Effector memory CD8-positive, alpha-beta T cell (primary cell): ENCODE measurements around the gene DHX30.
A peak's percentile ranks its signal among the peaks of the same experiment; 100 is the strongest.
"Not testable (repeated sequence)": the region's sequence is repeated elsewhere in the genome, so short reads cannot be mapped to it uniquely, and the experiment has no call there.

Experiments
- ATAC-seq: fragments of 150-1000 bp; cut with Tn5 transposase; replicated peaks from 2 replicates; pipeline ENCODE4 v1.10.0; 2021; ENCODE audit warnings: mild to moderate bottlenecking, moderate library complexity
- DNase-seq, 3 experiments: peaks; one replicate each; pipeline ENCODE4 v3.0.0; 2021
- H3K27ac Mint-ChIP-seq, 2 donors: one replicate each; pipeline ENCODE4 v1.8.0; 2022; ENCODE audit warnings: mild to moderate bottlenecking in 2 of 2, mixed read lengths in 2 of 2, moderate library complexity in 2 of 2
- H3K27me3 Mint-ChIP-seq, 2 donors: one replicate each; pipeline ENCODE4 v1.8.0; 2022; ENCODE audit warnings: mixed read lengths in 2 of 2
- H3K36me3 Mint-ChIP-seq: one replicate; pipeline ENCODE4 v1.8.0; 2022; ENCODE audit warnings: mild to moderate bottlenecking, moderate library complexity, mixed read lengths; ENCODE audit not compliant: insufficient read depth
- H3K4me1 Mint-ChIP-seq, 2 donors: one replicate each; pipeline ENCODE4 v1.8.0; 2022; ENCODE audit warnings: low read depth in 2 of 2, mixed read lengths in 2 of 2
- H3K4me3 Mint-ChIP-seq, 2 donors: one replicate each; pipeline ENCODE4 v1.8.0; 2022; ENCODE audit warnings: mild to moderate bottlenecking in 2 of 2, mixed read lengths in 2 of 2, moderate library complexity in 2 of 2
- H3K9me3 Mint-ChIP-seq, 2 donors: one replicate each; pipeline ENCODE4 v1.8.0; 2022; ENCODE audit warnings: mixed read lengths in 2 of 2

The DHX30 gene

GRCh38 chr3:47829482-47829881 lies 26.5 kb downstream of the DHX30 start:
- H3K9me3 Mint-ChIP-seq, H3K4me3 Mint-ChIP-seq, ATAC-seq, H3K27me3 Mint-ChIP-seq, DNase-seq: not testable (repeated sequence)
- Mint-ChIP-seq H3K27ac (peak overlapping the region in 1 of 2 donors; percentile 44), H3K4me1 (peaks cover 11 to 26% of the 10 kb centered on the region in 2 donors), H3K36me3 (peaks cover 74% of the 10 kb centered on the region)

GRCh38 chr3:47836986-47837385 lies 34.0 kb downstream of the DHX30 start:
- Mint-ChIP-seq H3K4me1 (peaks cover 7 to 11% of the 10 kb centered on the region in 2 donors), H3K9me3 (no peaks in the 10 kb centered on the region), H3K27ac (peak overlapping the region in 1 of 2 donors; percentile 17), H3K36me3 (peaks cover 67% of the 10 kb centered on the region), H3K27me3 (no peaks in the 10 kb centered on the region), H3K4me3 (no peak overlapping the region)
- no peak for ATAC-seq
- no peak for DNase-seq

- DNase-seq = no peak
- H3K27ac Mint-ChIP-seq = peak overlapping the region in 1 of 2 donors; percentile 83
- no peak overlapping the region for H3K4me3 Mint-ChIP-seq
- H3K36me3 Mint-ChIP-seq = peaks cover 58% of the 10 kb centered on the region
- no peaks in the 10 kb centered on the region for H3K27me3 Mint-ChIP-seq
- H3K4me1 Mint-ChIP-seq = peaks cover 7 to 11% of the 10 kb centered on the region in 2 donors
- no peaks in the 10 kb centered on the region for H3K9me3 Mint-ChIP-seq
- ATAC-seq = no peak
Observed at GRCh38 chr3:47838503-47838902, 35.6 kb downstream of the DHX30 start.

DNA sequence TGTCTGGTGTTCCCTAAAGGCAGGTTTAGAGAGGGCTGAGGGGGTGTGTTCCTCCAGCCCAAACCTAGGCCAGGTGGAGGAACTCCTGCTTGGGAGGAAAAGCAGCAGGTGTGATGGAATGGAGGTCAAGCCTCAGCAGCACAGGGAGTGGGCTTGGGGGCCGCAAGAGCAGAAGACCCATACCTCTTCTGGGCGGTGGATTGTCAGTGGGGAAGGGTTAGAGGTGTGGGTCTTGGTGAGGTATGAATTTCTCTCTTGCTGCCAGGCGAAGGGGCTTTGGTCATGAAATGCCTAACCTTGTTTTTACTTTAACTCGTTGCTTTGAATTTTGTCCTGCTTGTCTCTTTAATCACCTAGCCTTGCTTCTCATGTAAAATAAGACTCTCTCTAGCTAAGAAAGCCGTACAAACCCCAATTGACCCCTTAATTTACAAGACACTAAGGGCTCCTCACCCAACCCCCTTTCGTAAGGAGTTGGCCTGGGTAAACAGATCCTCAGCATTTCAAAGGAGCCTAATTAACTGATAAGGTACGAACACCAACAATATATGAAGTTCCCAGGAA lies 38.9 kb downstream of the DHX30 start:
- Mint-ChIP-seq H3K27me3 (no peaks in the 10 kb centered on the region), H3K4me1 (peaks cover 10 to 11% of the 10 kb centered on the region in 2 donors), H3K27ac (peak overlapping the region; percentile 60 to 73), H3K4me3 (no peak overlapping the region), H3K9me3 (no peaks in the 10 kb centered on the region), H3K36me3 (peaks cover 60% of the 10 kb centered on the region)
- ATAC-seq (no peak), DNase-seq (no peak)

DNA sequence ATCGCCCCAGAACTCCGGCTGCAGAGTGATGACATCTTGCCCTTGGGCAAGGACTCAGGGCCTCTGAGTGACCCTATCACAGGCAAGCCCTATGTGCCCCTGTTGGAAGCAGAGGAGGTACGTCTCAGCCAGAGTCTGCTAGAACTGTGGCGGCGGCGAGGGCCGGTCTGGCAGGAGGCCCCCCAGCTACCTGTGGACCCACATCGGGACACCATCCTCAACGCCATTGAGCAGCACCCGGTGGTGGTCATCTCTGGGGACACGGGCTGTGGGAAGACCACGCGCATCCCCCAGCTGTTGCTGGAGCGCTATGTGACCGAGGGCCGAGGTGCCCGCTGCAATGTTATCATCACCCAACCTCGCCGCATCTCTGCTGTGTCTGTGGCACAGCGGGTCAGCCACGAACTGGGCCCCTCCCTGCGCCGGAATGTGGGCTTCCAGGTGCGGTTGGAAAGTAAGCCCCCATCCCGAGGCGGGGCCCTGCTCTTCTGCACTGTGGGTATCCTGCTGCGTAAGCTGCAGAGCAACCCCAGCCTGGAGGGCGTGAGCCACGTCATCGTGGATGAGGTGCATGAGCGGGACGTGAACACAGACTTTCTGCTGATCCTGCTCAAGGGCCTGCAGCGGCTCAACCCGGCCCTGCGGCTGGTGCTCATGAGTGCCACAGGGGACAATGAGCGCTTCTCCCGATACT lies 43.4 kb downstream of the DHX30 start:
- DNase-seq = no peak
- no peak for ATAC-seq
- Mint-ChIP-seq H3K27me3 (no peaks in the 10 kb centered on the region), H3K36me3 (peaks cover 58% of the 10 kb centered on the region), H3K27ac (no peak overlapping the region), H3K4me1 (peaks cover 3 to 4% of the 10 kb centered on the region in 2 donors), H3K4me3 (no peak overlapping the region), H3K9me3 (no peaks in the 10 kb centered on the region)

GRCh38 chr3:47846880-47847248 lies 43.9 kb downstream of the DHX30 start:
- DNase-seq (no peak), ATAC-seq (no peak)
- no peak overlapping the region for H3K27ac Mint-ChIP-seq
- no peak overlapping the region for H3K4me3 Mint-ChIP-seq
- peaks cover 2 to 4% of the 10 kb centered on the region in 2 donors for H3K4me1 Mint-ChIP-seq
- no peaks in the 10 kb centered on the region for H3K27me3 Mint-ChIP-seq
- no peaks in the 10 kb centered on the region for H3K9me3 Mint-ChIP-seq
- peaks cover 55% of the 10 kb centered on the region for H3K36me3 Mint-ChIP-seq

DNA sequence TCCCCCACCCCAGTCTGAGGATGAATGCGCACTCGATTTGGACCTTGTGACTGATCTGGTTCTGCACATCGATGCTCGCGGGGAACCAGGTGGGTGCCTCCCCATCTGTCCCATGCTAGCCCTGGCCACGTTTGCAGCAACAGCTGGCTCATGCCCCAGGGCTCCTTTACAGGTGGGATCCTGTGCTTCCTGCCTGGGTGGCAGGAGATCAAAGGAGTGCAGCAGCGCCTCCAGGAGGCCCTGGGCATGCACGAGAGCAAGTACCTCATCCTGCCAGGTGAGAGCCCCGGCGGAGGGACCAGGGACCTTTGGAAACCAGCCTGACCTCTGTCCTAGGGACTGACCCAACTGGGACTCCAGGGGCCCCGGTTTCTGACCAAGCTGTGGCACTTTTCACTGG lies 44.3 kb downstream of the DHX30 start:
- Mint-ChIP-seq H3K36me3 (peaks cover 55% of the 10 kb centered on the region), H3K9me3 (no peaks in the 10 kb centered on the region), H3K4me1 (peaks cover 2 to 4% of the 10 kb centered on the region in 2 donors), H3K27me3 (no peaks in the 10 kb centered on the region), H3K27ac (no peak overlapping the region), H3K4me3 (no peak overlapping the region)
- DNase-seq (no peak), ATAC-seq (no peak)

- H3K27me3 Mint-ChIP-seq = no peaks in the 10 kb centered on the region
- peaks cover 2 to 4% of the 10 kb centered on the region in 2 donors for H3K4me1 Mint-ChIP-seq
- no peak overlapping the region for H3K27ac Mint-ChIP-seq
- ATAC-seq (no peak), DNase-seq (no peak)
- no peaks in the 10 kb centered on the region for H3K9me3 Mint-ChIP-seq
- no peak overlapping the region for H3K4me3 Mint-ChIP-seq
- peaks cover 57% of the 10 kb centered on the region for H3K36me3 Mint-ChIP-seq
Observed at GRCh38 chr3:47847801-47848518, 45.0 kb downstream of the DHX30 start.

GRCh38 chr3:47848599-47849117 lies 45.7 kb downstream of the DHX30 start:
- Mint-ChIP-seq H3K27me3 (no peaks in the 10 kb centered on the region), H3K4me3 (no peak overlapping the region), H3K4me1 (peaks cover 2 to 4% of the 10 kb centered on the region in 2 donors), H3K27ac (no peak overlapping the region), H3K36me3 (peaks cover 51% of the 10 kb centered on the region), H3K9me3 (no peaks in the 10 kb centered on the region)
- ATAC-seq = no peak
- DNase-seq = no peak

GRCh38 chr3:47849186-47849698 lies 46.3 kb downstream of the DHX30 start:
- H3K4me1 Mint-ChIP-seq = peaks cover 0 to 2% of the 10 kb centered on the region in 2 donors
- H3K36me3 Mint-ChIP-seq = peaks cover 52% of the 10 kb centered on the region
- no peaks in the 10 kb centered on the region for H3K9me3 Mint-ChIP-seq
- no peak for DNase-seq
- H3K27ac Mint-ChIP-seq = peak overlapping the region; percentile 63 to 77
- no peak overlapping the region for H3K4me3 Mint-ChIP-seq
- H3K27me3 Mint-ChIP-seq = no peaks in the 10 kb centered on the region
- ATAC-seq = no peak

GRCh38 chr3:47849699-47850563 lies 47.0 kb downstream of the DHX30 start:
- Mint-ChIP-seq H3K4me1 (peaks cover 0 to 2% of the 10 kb centered on the region in 2 donors), H3K36me3 (peaks cover 51% of the 10 kb centered on the region), H3K9me3 (no peaks in the 10 kb centered on the region), H3K4me3 (no peak overlapping the region), H3K27ac (peak overlapping the region; percentile 63 to 77), H3K27me3 (no peaks in the 10 kb centered on the region)
- ATAC-seq (peak; percentile 33), DNase-seq (no peak)

DNA sequence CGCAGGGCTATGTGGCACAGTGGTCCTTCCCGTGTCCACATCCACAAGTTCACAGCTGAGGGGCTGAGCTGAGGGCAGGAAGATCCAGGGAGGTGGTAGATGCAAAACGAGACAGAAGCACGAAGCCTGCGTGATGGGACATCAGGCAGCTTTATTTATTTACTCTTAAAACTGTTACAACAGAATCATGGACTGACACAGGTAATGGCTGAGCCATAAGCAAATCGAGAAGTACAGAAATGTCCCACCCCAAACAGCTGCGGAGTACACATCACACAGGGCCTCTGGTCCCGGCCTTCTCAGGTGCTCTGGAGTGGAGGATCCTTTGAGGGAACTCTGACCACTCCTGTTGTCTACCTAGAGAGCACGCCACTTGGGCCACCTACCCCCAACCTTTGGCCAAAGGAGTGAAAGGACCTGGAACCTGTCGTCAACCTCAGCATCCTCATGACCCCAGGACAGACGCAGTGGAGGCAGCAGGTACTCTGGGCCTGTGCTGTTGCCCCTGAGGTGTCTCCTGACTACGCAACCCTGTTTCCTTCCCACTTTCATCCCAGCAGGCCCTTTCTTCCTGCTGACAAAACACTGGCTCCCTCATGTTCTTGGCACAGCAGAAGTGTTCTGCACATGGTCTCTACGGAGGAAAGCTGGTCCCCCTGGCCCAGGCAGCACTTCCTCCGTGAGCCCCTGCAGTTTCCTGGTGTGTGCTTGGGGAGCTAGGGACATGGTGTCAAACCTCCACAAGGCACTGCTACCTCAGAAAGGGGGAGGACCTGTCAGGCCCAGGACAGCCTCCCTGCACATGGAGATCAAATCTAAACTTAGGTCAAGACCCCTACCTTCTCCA lies 47.8 kb downstream of the DHX30 start:
- DNase-seq = no peak
- Mint-ChIP-seq H3K27ac (peak overlapping the region in 1 of 2 donors; percentile 70), H3K4me3 (no peak overlapping the region), H3K27me3 (no peaks in the 10 kb centered on the region), H3K9me3 (no peaks in the 10 kb centered on the region), H3K4me1 (peaks cover 0 to 2% of the 10 kb centered on the region in 2 donors), H3K36me3 (peaks cover 51% of the 10 kb centered on the region)
- no peak for ATAC-seq
